Fibroblast of mammary gland (primary cell): ENCODE measurements around the gene CATSPER3.

ENCODE experiments used
- DNase-seq: peaks from one replicate; pipeline ENCODE4 v3.0.0-alpha.2; 2010; ENCODE audit warnings: low read depth
- H3K4me3 ChIP-seq: 2 replicates; pipeline ENCODE4 v1.5.1; 2011; ENCODE audit warnings: low read depth, mild to moderate bottlenecking, low read length, moderate library complexity; ENCODE audit not compliant: control insufficient read depth
- TF ChIP-seq, protein P1 (sequence below): conservative IDR thresholded peaks from 2 replicates; pipeline ENCODE4 v1.5.1; 2011; ENCODE audit warnings: low read depth, low read length, inconsistent platforms; ENCODE audit not compliant: control insufficient read depth, insufficient read depth

CATSPER3 gene

DNA sequence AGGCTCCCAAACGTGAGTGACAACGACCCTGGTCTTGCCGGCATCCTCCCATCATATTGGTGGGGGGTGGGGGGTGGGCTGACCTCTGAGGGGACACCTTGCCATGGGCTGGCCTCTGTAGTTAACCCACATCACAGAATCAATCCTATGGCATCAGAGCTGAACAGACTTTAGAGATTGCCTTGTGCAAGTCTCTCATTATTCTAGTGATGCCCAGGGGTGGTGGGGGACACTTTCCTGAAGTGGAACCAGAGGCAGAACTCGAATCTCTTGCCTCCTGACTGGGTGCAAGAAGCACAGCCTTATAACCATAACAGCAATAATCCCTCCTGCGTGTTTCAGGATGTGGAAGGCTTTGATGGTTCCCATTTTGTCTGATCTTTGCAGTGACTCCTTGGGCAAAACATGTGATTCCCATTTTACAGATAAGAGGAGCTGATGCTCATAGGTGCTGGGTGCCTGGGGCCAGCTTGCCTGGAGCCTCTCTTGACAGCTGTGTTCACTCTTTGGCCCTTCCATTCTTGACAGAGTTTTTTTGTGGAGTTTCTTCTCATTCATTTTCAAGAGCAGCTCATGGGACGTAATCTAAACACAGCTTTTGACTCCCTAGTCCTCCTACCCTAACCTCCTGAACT, 84.9 kb downstream of the CATSPER3 start:
- TF ChIP-seq, protein P1, sequence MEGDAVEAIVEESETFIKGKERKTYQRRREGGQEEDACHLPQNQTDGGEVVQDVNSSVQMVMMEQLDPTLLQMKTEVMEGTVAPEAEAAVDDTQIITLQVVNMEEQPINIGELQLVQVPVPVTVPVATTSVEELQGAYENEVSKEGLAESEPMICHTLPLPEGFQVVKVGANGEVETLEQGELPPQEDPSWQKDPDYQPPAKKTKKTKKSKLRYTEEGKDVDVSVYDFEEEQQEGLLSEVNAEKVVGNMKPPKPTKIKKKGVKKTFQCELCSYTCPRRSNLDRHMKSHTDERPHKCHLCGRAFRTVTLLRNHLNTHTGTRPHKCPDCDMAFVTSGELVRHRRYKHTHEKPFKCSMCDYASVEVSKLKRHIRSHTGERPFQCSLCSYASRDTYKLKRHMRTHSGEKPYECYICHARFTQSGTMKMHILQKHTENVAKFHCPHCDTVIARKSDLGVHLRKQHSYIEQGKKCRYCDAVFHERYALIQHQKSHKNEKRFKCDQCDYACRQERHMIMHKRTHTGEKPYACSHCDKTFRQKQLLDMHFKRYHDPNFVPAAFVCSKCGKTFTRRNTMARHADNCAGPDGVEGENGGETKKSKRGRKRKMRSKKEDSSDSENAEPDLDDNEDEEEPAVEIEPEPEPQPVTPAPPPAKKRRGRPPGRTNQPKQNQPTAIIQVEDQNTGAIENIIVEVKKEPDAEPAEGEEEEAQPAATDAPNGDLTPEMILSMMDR, result no peak
- H3K4me3 ChIP-seq, result no peak overlapping the region
- no peak for DNase-seq

DNA sequence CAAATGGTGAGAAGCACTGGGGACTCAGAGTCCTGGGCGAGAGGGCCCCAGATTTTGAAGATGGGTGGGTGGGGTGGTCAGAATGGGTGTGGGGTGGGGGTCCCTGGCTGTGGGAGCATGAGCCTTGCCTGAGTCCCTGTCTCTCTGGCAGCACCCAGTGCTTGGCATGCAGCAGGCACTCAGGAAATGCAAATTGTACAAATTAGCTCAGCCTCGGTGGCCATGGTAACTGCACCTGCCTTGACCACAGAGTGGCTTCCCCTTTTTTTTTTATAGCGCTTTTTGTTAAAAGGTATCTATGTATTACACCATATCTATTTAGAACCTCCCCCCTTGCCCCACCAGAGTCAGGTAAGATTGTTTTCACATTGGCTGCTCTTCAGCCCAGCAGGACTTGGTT, 85.6 kb downstream of the CATSPER3 start:
- DNase-seq, result no peak
- TF ChIP-seq, protein P1, result no peak
- no peak overlapping the region for H3K4me3 ChIP-seq

DNA sequence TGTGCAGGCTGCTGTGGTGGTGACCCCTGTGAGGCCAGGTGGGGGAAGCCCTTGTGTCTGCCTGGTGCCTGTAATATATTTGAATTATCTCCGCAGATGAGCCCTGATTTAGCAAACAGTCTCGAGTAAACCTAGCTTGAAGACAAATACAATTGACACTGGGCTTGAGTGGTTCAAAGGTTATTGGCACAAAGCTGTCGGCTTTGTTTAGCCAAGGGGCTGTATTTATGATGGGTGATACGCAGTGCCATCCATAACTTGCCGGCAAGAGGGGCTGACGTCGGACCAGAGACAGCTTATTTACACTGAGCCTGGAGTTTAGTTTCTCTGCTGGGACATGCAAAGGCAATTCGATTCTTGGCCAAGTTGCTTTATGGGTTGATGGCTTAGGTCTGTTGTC, 86.3 kb downstream of the CATSPER3 start:
- no peak for DNase-seq
- TF ChIP-seq, protein P1, result no peak
- H3K4me3 ChIP-seq, result no peak overlapping the region

DNA sequence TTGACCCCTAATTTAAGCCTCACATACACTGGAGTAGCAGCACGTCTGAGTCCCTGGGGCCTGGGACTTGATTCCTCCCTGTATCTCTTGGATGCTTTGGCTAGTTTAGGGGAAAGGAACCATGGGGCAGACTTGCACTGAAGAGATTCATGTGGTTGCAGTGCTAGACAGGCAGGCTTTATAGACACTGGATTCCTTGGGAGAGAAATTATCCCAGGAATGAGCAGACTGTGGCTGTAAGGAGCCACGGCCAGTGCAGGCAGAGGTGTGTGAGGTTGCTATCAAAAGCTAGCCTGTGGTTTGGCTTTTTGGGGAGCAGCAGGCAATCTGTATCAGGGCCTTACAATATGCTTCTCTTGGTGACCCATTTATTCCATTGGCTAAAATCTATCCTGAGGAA, 86.8 kb downstream of the CATSPER3 start:
- TF ChIP-seq, protein P1, result no peak
- no peak overlapping the region for H3K4me3 ChIP-seq
- DNase-seq, result no peak

DNA sequence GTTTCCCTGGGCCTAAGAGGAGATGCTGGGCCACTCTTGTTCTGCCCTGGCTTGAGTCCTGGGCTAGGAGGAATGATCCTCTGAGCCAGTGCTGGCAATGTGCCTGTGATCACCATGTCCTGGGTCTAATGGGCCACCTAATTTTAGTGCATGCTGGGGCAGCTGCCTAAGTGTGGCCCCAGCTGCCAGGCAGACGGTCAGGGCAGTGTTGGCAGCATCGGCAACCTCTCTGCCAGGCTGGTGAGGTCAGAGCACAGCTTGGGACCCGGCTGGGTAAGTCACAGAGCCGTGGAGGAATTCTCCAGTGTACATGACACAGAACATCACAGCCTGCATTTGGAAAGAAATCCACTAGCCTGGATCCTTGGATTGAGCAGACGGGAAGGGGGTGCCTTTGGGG, 87.7 kb downstream of the CATSPER3 start:
- H3K4me3 ChIP-seq, result no peak overlapping the region
- TF ChIP-seq, protein P1, result no peak
- DNase-seq, result no peak

DNA sequence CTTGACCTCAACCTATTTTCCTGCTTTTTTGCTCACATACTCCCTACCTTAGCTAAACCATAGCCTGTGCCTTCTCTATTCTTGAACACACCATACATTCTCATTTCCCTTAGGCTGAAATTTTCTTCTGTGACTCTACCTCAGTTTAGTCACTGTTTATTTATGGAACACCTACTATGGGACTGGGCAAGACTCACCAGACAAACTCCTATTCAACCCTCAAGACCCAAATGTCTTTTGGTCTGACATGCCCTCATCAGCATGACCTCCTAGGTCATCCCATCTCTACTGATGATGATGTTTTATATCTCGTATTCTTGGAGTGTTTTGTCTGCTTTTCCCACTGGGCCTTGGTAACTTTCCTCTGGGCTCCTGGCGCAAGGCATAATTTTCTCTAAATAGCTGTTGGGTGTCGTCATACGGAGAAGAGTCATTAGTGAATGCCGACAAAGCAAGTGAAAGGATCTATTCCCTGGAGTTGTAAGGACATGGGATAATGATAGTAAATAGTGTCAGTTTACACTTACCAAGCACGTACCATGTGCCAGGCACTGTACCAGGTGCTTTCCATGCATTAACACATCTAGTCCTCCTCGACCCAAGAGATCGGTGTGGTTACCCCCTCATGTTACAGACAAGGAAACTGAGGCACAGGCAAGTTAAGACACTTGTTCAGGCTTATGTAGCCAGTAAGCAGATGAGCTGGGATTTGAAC, 88.8 kb downstream of the CATSPER3 start:
- TF ChIP-seq, protein P1, result no peak

More for the DNA sequence above, 88.8 kb downstream of the CATSPER3 start:
- no peak for DNase-seq
- no peak overlapping the region for H3K4me3 ChIP-seq
